GM19239 (cell line): Measurements from ENCODE around the gene PNP.
"Not testable (repeated sequence)": the region's sequence is repeated elsewhere in the genome, so short reads cannot be mapped to it uniquely, and the experiment has no call there.

ENCODE experiments used
- DNase-seq: peaks from one replicate; pipeline ENCODE4 v3.0.0; 2011; ENCODE audit warnings: low spot score; ENCODE audit not compliant: insufficient read length
- FAIRE-seq: peaks from 2 replicates; lab custom pipeline; 2011; peaks lifted over from hg19 to GRCh38; lab: Jason Lieb, UNC

The PNP gene

DNA sequence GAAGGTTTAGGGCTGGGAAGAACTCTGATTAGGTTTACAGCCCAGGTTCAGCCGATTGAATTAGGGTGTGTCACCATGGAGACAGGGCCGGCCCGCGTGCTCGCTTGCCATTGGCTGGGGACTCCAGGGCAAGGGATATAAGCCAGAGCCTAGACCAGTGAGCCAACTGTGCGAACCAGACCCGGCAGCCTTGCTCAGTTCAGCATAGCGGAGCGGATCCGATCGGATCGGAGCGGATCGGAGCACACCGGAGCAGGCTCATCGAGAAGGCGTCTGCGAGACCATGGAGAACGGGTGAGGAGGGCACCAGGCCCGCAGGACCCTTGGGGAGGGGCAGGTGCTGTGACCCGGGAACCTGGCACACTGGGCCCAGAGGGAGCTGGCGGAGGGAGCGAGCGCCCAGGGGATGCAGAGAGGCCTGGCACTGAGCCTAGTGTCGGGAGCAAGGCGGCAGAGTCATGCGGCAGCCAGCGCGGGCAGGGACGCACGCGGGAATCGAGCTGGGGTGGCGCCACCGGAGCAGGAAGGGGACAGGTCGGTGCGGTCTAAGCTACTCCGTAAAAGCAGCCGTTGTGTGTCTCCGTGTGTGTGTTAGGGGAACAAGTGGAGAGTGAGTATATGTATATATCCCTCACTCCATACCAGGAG lies at the start of gene PNP:
Gene PNP (plus strand): TSS at position 165 of the 648 bp plus-strand sequence. CDS start 119 bp downstream, at position 284.
- peak; percentile 94 for FAIRE-seq
- DNase-seq: peak; percentile 82

DNA sequence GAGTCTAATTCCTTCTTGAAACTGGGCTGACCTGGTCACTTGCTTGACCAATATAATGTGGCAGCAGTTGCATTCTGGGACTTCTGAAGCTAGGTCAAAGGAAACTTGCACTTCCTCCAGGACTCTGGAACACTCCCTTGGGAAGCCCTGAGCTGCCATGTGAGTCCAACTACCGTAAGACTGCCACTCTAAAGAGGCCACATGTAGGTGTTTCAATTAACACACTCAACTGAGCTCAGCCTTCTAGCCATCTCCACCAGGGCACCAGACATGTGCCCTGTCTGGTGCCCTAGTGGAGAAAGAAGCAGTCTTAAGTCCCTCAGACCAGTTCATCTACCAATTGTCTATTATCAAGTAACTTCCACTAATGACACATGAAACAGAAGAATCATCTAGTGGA lies 49.8 kb upstream of the PNP start:
- FAIRE-seq: no peak
- DNase-seq: no peak

DNA sequence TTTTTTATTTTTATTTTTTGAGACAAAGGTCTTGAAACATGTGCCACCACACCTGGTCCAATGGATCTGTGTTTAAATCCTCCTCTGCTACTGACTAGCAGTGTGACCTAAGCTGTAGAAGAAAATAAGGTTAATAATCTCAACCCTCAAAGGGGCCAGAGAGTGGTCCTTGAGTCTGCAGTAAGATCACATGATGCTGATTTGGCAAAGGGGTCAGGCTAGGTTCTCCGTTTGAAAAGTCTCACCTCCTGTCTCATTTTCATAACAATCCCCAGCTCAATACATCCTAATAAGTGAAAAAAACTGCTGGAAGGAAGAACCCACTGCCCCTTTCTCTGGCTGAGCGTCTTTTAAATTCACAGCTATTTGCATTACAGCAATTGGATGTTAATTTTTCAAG lies 47.9 kb upstream of the PNP start:
- no peak for FAIRE-seq
- no peak for DNase-seq

DNA sequence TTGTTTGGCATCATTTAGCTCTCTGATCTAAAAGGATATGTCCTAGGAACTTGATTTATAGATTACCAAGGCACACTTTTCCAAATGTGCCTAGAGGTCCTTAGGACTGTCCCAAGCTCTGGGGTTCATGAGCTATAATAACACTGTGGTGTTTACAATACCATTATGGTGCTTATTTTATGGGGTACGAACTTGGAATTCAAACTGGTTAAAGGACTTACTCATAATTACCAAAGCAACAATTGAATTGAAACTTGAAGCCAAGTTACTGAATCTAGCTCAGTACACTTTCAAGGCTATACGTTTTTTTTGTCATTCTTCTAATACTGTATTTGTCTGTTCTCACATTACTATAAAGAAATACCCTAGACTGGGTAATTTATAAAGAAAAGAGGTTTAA lies 46.3 kb upstream of the PNP start:
- DNase-seq (no peak), FAIRE-seq (no peak)

DNA sequence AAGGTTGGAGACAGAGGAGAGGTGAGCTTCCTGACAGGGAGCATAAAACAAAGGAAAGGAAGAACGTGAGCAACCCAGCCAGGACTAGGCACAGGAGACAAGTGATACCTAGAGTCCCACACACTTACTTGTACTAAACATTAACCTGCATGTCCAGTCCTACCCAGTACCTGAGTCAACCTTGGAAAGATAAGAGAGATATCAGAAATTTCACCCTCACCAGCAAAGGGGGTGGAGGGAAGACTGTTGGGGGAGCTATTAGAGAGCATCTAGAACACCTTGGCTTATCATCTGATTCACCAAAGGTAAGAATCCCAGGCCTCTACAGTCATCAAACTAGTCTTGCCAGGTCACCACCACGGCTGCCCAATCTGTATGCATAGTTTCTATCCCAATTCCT lies 44.4 kb upstream of the PNP start:
- FAIRE-seq: peak; percentile 37
- no peak for DNase-seq

DNA sequence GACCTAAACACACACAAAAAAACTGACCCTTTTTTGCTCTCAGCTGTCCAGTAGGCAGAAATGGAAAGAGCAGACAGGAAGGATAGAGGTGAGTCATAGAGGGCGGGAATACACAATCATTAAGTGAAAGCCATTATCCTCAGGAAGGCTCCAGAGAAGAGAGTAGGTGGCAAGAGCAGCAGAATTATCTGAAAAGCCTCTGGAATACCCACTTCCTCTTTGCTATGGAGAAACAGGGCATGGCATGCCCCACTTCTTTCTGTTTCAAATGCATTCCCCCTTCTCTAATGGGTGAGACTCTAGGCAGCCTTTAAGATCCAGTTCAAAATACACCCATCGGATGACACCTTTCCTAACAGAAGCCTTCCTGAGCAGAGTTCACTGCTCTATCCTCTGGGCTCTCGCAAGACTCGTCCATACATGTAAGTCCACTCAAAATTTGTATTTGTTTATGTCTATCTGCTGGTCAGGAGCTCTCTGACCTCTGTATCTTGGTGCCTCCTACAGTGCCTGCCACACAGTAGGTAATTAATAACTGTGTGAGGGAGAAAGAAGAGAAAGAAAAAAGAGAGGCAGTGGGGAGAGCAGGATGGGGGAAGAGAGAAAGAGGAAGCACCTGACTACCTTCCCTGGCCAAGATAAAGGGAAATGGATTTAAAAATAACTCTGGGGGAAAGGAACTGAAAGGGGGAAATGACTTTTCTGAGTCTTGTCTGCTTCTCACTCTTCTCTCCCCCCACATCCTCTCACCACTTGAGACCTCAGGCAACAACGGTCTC lies 41.8 kb upstream of the PNP start:
- DNase-seq (peak; percentile 75), FAIRE-seq (peak; percentile 95)

DNA sequence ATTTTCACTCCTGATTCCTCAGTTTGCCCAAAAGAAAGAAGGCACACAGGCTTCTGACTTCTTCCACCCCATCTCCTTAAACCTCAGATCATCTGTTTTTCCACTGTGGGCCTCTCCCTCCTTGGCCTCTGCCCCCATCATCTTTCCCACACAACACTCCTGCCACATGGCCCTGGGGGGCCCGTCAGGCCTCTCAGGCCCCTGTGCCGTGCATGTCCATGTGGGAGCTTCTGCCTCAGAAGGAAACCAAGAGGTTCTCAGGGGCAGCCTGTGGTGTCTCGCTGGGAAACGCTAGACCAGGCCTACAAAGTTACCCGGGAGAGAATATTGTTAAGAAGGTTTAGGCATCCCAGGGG lies 41.2 kb upstream of the PNP start:
- DNase-seq (no peak), FAIRE-seq (no peak)

DNA sequence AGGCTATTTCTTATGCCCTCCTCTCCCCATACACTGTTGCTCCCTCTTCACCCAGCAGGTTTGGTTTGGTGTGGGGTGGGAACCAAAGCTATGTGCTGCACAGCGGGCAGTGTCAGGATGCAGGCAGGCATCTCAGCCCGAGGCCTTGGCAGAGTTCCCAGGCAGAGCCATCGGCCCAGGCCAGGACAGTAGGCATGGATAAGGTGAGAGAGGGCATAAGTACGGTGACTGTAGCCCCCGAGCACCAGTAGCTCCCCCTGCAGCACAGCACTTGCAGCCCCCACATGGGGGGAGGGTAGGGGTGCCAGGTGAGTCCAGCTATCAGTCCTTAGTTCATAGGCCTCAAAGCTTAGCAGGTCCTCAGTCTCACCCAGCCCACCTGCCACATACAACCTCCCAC lies 40.4 kb upstream of the PNP start:
- FAIRE-seq (peak; percentile 21), DNase-seq (no peak)

DNA sequence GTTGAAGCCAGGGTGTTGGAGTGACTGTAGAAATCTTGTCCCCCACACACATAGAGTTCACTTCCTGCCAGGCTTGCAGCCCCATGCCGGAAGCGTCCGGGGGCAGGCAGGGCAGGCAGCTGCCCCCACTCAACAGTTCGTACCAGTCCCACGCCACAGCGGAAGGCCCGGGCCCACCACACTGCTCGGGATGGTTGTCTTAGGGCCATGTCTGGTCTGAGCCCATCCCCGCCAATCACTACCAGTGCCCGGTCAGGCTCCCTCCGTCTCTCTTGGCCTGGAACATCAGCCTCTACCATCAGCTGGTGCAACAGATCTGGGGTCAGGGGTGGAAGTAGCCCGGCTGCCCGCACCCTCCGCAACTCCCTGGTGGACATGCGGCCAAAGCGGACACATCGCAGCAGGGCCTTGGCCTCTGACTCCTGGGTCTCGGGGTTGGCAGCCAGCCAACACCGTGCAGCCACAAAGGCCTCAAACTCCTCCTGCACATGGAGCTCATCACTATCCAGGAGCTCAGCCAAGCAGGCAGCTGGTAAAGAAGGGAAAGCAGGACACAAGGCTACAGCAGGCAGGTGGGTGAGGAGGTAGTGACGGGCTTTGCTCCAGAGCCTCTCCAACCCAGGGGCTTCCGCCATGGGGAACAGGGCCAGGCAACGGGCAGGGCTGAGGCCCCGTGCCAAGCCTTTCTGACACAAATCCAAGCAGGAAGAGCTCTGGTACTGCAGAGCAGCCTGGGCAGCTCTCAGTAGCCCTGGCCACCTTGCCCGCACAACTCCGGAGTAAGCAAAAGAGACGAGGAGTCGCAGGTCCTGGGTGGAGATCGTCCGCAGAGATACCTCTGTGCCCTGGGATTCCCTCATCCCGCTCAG lies 39.2 kb upstream of the PNP start:
- no peak for DNase-seq

DNA sequence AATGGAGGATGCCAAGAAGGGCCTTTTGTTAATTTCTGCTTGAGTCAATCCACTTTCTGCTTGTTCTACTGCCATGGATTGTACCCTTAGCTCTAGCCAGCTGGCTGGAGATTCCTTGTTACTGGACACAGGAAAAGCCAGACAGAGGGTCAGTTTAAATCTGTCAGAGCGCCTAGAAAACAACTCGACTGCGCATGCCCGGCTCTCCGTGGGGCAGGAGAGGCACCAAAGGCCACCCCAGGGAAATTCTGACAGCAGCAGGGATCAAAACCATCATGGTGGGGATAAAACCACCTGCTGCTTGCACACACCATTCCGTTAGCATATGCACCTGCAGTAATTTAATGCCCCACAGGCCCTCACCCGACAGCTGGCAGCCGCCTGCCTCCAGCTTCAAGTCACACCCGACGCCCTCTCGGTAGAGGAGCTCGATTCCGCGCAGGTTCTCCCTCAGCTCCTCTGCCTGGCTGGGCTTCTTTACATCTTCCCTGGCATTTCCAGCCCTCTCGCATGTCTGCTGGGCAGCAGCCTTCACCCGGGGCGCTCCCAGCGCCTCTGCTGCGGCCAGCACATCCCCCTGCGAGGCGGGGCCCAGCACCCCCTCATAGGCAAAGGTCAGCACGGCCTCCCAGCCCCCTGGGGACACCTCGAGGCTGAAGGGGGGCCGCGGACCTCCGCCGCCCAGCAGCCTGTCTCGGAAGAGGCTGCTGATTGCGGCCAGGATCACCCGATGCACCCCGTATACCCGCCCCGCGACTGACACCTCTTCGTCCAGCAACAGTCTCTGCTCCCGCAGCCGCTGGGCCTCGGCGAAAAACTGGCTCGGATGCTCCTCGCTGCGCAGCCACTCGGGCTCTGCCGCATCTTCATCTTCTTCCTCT lies 34.3 kb upstream of the PNP start:
- FAIRE-seq (no peak), DNase-seq (no peak)

More for the DNA sequence above, 39.2 kb upstream of the PNP start:
- FAIRE-seq: peak; percentile 23

DNA sequence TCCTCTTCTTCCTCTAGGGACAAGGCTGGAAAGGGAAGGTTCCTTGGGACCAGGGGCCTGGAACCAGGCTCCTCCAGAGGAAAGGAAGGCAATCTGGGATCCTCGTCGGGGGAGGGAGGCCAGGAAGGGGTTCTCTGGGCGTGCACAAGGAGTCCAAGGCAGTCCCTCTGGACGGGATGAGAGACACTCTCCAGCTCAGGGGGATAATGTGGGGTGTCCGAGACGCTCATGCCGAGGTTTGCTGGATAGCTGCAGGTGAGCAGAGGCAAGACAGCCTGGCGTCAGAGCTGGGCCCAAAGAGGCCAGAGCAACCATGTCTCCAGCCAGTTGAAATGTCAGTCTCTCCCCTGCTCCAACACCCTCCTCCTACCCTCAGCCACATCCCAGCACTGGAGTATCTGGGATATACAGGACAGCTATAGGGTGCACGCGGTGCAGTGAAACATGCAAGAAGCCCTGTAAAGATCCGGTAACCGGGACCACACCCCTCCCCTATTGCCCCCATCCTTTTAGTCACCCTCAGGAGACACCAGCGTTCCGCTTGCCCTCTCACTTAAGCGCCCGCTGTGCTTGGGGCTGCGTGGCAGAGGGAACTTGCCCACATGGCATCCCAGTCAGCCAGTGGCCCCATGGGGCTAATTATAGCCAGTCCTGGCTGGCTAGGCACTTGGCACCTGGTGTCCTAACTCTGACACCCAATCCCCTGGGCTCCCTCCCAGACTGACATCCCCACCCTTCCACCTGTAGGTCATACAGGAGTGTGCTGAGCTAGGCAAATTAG lies 33.4 kb upstream of the PNP start, which contains the start of gene KLHL33:
Gene KLHL33 (minus strand): TSS at position 585 of the 781 bp plus-strand sequence. CDS start 355 bp downstream, at position 230.
- DNase-seq (no peak), FAIRE-seq (no peak)

DNA sequence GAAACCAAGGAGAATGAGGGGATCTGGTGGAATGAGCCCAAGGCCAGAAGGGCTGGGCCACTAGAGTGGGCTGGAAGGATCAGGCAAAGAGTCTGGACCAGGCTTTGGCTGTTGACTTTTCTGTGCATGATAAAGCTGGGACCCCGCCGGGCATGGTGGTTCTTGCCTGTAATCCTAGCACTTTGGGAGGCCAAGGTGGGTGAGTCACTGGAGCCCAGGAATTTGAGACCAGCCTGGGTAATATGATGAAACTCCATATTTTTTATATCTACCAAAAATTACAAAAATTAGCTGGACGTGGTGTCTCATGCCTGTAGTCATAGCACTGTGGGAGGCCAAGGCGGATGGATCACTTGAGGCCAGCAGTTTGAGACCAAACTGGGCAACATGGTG lies 32.8 kb upstream of the PNP start:
- DNase-seq (no peak), FAIRE-seq (no peak)

DNA sequence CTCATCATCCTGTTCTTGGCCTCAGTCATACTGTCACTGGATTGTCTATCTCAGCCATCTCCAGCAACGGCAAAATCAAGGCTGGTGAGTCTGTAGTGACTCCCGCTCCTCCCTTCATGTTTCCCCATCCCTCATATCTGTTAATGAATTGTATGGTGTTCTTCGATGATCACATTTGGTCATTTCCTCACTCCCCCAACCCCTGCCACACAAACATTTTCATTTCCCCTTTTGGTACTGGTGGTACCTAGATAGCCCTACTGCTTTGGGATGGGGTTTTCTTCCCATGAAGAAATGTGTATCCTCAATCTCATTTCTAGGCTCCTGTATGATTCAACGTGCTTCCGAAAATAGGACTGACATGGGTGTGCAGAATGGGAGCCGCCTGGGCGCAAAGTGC lies 30.5 kb upstream of the PNP start:
- DNase-seq (no peak), FAIRE-seq (peak; percentile 14)

DNA sequence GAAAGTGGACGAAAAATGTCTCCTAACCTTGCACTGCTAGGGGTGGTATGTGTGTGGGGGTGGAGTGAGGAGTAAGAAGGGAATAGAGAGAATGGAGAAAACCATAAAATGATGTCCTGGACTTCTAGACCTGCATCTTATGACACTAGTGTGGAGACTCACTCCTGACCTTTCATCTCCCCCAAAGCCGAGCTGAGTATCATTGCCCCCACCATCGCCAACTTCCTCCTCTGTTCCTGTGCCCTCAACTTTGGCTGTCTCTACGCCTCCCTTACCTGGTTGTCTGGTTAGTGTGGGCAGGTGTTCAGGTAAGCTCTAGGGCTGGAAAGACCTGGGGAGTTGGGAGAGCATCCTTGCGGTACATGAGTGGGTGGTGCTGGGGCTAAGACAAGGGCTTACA lies 28.7 kb upstream of the PNP start:
- FAIRE-seq (no peak), DNase-seq (no peak)

DNA sequence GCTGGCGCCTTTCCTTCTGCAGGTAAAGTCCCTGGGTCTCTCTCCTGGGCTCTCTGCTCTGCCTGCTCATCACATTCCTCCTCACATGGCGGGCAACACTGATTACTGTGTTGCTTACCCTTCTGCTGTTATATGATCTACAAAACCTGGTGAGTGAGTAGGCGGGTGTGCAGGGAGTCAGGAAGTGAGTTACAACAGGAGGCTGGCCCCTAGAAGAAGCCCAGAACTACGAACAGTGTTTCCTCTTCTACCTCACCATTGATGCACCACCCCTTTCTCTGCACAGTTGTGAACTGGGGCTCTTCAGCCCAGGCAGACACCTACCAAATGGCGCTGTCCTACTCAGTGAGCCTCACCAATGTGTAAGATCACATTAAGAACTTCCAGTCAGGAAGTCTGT lies 28.3 kb upstream of the PNP start:
- DNase-seq (no peak), FAIRE-seq (no peak)

DNA sequence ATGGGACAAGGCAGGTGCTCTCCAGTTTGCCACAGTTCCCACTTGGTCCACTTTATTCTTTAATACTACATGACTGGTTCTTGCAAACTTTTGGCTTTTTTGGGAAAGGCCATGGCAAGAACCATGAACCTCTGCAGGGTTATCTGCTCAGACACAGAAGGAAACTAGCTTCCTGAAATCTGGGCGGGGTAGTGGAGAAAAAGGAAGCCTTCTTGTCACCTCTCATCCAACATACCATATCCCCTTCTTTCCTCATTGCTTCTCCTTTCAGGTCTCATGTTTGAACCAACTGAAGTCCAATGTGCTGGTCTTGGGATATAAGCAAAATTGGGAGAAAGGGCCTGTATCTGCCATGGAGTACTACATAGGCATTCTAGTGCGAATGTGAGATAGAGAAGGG lies 27.7 kb upstream of the PNP start:
- FAIRE-seq (no peak), DNase-seq (no peak)

DNA sequence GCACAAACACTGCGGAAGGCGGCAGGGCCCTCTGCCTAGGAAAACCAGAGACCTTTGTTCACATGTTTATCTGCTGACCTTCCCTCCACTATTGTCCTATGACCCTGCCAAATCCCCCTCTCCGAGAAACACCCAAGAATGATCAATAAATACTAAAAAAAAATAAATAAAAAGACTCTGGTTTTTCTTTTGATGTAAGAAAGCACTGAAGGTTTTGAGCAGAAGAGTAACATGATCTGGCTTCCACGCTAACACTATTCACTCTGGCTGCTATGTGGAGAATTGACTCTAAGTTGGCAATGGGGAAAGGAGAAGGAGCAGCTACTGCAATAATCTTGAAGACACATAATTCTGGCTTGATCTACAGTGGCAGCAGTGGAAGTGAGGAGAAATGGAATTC lies 25.6 kb upstream of the PNP start:
- DNase-seq, FAIRE-seq: not testable (repeated sequence)

DNA sequence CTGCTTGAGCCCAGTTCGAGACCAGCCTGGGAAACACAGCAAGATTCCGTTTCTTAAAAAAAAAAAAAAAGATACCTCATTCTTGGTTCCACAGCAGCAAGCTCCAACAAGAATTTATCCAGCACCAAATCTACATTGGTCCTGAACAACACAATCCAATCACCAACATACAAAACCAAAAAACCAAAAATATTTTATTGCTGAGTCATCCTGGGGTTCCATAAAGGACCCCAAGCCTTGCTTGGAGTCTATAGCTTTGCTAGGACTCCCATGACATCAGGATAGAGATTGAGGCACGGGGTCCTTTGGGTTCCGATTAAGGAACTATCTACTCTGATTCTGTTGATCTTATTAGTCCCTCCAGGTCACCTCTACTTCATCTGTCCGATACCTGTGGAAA lies 22.3 kb upstream of the PNP start:
- DNase-seq (no peak), FAIRE-seq (no peak)

DNA sequence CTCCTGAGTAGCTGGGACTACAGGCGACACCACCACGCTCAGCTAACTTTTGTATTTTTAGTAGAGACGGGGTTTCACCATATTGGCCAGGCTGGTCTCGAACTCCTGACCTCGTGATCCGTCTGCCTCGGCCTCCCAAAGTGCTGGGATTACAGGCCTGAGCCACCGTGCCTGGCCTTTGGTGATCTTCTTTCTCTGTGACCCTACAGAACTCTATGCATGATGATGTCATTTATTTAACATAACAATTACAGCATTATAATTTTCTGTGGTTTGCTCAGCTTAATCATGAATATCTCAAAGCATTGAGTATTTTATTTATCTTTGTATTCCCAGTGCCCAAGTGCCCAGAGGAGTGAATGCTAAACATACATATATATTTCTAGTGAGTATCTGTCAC lies 16.4 kb upstream of the PNP start:
- DNase-seq, FAIRE-seq: not testable (repeated sequence)
